Activated CD4-positive, alpha-beta T cell treated with anti-CD3 and anti-CD28 coated beads for 1 hour (primary cell): ENCODE results near the gene SIK1.
"Not testable (repeated sequence)": the region's sequence is repeated elsewhere in the genome, so short reads cannot be mapped to it uniquely, and the experiment has no call there.

Experiments used
- DNase-seq: peaks from one replicate; pipeline ENCODE4 v3.0.0-alpha.2; 2020

Gene SIK1

GRCh38 chr21:43383351-43383750 lies 43.6 kb downstream of the SIK1 start:
- not testable (repeated sequence) for DNase-seq

DNA sequence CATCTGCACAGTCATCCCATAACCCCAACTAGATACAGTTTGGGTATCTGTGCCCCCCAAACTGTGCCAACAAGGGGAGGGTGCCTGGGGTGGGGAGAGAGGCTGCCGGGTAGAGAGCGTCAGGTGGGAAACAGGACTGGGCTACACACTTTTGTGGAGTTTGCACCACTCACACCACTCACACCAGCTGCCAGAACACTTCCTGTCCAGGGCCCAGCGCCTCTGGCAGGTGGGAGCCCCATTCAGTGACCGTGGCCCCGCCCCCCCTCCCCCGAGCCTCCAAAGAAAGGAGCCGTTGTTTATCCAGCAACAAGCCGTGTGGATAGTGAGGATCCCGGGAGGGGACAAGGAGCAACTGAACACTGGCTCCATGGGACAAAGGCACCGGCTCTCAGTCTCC lies 44.0 kb downstream of the SIK1 start:
- not testable (repeated sequence) for DNase-seq

DNA sequence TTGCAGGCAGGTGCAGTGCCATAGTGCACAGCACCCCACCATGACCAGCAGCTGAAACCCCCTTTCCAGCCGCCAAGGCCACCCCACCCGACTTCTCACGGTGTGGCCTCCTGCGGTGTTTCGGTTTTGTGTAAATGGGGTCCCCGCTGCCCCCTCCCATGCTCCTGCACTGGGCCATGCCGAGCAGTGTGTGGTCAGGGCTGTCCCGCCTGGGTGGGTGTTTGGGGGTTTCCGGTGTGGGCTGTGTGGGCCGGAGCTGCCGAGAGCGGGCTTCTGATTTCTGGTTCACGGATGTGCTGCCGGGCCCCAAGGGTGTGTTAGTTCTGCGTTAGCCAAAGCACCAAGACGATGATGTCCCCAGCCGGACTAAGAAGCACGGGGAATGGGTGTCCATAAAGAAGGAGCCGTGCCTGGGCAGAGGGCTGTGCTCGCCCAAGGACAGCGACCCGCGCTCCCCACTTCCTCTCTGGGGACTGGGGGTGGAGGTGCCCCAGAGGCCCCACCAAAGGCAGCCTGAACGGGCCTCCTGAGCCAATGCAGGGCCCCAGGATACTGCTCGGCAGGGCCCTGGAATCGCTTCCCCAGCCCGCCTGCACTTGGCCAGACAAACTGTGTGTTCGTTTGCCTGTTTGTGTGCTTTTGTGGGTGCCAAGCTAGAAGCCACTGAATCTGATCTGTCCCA lies 45.9 kb downstream of the SIK1 start:
- DNase-seq: not testable (repeated sequence)

GRCh38 chr21:43380337-43380736 lies 46.6 kb downstream of the SIK1 start:
- DNase-seq: not testable (repeated sequence)

- DNase-seq: not testable (repeated sequence)
Observed at GRCh38 chr21:43379626-43380122, 47.3 kb downstream of the SIK1 start.

DNA sequence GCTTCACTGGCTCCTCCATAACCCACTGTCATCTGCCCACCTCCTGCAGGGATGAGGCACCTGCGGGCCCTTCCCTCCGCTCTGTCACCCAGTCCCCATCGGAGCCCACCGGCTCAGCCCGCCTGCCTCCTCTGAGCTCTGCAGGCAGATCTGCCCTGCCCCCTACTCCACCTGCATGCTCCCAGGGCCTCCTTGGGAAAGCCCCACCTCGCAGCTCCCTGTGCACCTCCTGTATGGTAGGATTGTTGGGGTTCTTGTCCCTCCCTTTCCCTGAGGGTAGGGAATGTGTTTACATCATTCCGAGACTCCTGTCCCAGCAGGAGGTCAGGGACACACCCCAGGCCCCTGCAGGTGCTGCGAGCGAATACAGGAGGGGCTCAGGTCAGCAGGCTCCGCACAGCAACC lies 50.5 kb downstream of the SIK1 start:
- no peak for DNase-seq

GRCh38 chr21:43375837-43376477 lies 51.0 kb downstream of the SIK1 start:
- DNase-seq: no peak

- no peak for DNase-seq
Observed at GRCh38 chr21:43375006-43375836, 51.7 kb downstream of the SIK1 start.

DNA sequence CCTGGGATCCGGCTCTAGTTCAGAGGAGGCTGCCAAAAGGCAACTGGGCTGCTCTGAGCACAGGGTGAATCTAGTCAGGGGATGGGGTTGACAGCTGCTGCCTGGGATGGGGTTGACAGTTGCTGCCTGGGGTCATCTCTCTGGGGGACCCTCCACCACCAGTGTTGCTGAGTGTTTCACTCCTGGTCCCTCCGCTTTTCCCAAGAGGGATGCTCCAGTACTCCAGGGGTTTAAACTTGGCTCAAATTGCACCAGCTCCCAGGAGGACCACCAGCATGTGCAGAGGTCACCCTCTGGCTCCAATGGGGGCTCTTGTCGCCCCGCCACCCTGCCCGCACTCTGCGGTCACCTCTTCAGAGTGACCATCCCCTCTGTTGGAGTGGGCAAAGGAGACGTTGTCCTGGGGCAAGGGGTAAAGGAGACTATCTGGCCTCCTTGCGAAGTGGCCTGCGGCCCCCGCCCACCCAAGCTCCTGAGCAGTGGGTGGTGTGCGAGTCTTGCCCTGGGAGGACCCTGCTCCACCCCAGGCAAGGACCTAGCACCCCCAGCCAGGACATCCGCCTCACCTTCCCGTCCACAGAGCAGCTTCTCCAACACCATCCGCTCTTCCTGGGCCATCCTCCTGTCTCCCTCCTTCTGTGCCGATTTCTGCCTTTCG lies 52.6 kb downstream of the SIK1 start:
- no peak for DNase-seq

DNA sequence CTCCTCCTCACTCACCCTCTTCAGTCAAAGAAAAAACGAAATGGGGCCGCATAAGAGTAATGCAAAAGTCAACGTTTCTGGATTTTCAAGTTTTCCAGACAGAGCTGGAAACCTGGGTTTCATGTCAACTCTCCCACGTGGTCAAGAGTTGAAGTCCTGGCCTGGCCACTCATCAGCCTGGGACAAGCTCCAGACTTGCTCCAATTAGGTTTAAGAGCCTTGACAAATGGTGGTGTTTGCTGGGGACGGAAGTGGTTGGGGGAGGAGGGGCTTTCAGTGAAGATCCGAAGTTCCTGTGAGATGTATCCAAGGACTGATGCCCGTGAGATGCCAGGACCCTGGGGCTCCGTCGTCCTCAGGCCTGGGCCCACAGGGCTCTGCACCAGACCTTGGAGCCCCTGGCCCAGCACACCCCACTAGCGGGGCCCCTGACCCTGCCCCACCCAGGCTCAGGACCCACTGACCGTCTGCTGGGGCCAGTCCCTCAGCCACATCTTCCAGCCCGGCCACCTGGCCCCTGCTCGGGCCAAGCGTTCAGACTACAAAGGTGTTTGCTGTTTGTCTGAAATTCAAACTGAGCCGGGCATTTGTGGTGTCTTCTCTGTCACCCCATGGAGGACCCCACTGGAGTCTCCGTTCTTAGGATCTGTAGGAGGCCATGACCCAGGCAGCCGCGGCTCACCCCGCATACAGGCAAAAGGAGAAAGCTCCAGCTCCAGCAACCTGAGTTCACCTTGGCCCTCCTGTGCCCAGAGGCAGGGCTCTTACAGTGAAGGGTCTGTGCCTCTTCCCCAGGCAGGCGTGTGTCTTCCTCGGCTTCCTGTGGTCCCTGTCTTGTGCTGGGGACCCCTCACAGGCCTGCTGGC lies 53.3 kb downstream of the SIK1 start:
- no peak for DNase-seq

GRCh38 chr21:43372663-43373361 lies 54.1 kb downstream of the SIK1 start:
- DNase-seq: no peak

GRCh38 chr21:43371786-43372185 lies 55.1 kb downstream of the SIK1 start:
- DNase-seq: no peak

DNA sequence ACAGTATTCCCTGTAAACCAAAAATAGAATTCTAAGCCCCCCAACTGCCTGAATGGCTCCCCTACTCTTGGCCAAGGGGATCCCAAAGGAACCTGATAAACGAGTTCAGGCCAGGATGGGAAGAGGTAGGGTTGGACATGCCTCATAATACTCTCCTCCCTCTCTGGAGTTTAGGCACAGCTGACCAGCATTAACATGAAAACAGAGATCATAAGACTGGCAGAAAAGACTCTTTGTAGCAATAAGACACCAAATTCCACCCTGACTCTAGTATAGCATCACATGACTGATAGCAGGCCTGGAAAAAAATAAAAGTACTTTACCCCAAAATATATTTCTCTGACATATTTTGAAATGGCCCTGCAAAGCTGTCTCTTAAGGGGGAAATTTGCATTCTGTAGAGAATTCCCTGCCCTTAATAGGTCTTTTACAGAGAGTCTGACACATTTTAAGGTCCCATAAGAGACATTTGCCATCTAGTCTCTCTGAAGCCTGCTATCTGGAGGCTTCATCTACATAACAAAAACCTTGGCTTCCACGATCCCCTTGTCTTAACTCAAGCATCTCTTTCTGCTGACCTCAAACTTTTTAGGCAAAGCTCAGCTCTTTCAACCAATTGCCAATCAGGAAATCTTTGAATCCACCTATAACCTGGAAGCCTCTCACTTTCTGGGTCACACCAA lies 55.9 kb downstream of the SIK1 start:
- no peak for DNase-seq

GRCh38 chr21:43370091-43370658 lies 56.8 kb downstream of the SIK1 start:
- DNase-seq: no peak

- DNase-seq: no peak
Observed at GRCh38 chr21:43369596-43370090, 57.3 kb downstream of the SIK1 start.

DNA sequence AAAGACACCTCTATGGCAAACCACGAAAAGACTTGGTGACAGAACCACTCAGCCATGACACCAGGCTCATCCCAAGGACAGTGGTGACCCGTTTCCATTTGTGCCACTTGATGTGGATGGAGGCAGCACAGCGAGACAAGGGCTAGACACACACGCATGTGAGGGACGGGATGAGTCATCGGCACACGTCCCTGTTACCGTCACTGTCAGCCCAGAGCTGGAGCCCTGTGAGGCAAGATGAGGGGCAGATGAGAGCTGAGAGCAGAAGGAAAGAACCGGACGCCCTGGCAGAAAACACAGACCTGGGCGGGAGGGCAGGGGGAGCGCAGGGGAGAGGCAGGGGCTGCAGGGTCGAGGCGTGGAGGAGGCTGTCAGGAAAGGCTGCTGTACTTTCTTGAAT lies 57.8 kb downstream of the SIK1 start:
- DNase-seq: no peak

- no peak for DNase-seq
Observed at GRCh38 chr21:43368685-43369084, 58.2 kb downstream of the SIK1 start.

GRCh38 chr21:43367859-43368258 lies 59.1 kb downstream of the SIK1 start:
- DNase-seq: no peak

DNA sequence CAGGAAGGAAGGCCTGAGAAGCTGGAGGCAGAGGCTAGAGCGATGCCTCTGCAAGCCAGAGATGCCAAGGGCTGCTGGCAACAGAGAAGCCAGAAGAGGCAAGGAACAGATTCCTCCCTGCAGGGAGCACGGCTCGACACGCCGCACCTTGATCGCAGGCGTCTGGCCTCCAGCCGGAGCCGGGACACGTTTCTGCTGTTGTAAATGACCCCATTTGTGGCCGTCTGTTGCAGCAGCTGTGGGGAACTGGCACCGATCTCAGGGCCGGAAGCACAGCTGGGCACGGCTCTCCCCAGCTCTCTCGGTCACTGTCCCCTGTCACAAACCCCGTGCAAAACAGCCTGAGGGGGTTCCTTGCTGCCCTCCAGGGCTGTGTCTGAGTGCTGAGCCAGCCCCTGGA lies 59.6 kb downstream of the SIK1 start:
- no peak for DNase-seq

DNA sequence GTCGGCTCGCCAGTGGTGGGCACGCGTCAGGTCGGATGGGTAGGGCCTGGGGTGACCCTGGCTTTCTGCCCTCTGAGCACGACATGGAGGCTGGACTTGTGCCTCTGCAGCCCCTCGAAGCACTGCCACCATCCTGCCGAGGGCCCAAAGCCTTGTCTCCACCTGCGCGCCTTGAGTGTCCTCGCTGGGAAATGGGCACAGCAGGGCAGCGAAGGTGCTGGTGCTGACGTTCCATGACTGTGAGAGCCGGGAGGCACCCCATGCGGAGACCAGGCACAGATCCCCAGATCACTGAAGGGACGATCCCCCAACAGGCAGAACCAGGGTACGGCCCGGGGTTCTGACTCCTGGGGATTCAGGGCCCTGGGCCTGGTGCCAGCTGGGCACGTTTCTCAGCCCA lies 60.3 kb downstream of the SIK1 start:
- DNase-seq: no peak
